HEK293 (cell line): ENCODE results near the gene TMEM255A.

Experiments used
- BCL6B ChIP-seq: fragments of 450-650 bp; formaldehyde crosslinking; IDR thresholded peaks from 2 replicates; pipeline ENCODE4 v1.5.1; 2017; ENCODE audit warnings: missing biosample characterization, missing genetic modification characterization
- GFI1B ChIP-seq: fragments of 450-650 bp; formaldehyde crosslinking; IDR thresholded peaks from 2 replicates; pipeline ENCODE4 v1.5.1; 2016; ENCODE audit warnings: missing biosample characterization, missing genetic modification characterization
- KLF10 ChIP-seq: fragments of 450-650 bp; IDR thresholded peaks from 2 replicates; pipeline ENCODE4 v1.5.1; 2018; ENCODE audit warnings: missing biosample characterization, mild to moderate bottlenecking, missing genetic modification characterization
- KLF16 ChIP-seq: fragments of 450-650 bp; formaldehyde crosslinking; IDR thresholded peaks from 2 replicates; pipeline ENCODE4 v1.5.1; 2017; ENCODE audit warnings: missing biosample characterization, missing genetic modification characterization
- MYNN ChIP-seq: fragments of 450-650 bp; formaldehyde crosslinking; IDR thresholded peaks from 2 replicates; pipeline ENCODE4 v1.5.1; 2016; ENCODE audit warnings: missing biosample characterization, missing genetic modification characterization, borderline replicate concordance
- OVOL3 ChIP-seq: fragments of 450-650 bp; formaldehyde crosslinking; IDR thresholded peaks from 2 replicates; pipeline ENCODE4 v1.5.1; 2016; ENCODE audit warnings: missing biosample characterization, missing genetic modification characterization
- PATZ1 ChIP-seq: fragments of 450-650 bp; formaldehyde crosslinking; IDR thresholded peaks from 2 replicates; pipeline ENCODE4 v1.5.1; 2016; ENCODE audit warnings: missing biosample characterization, missing genetic modification characterization
- SP7 ChIP-seq: fragments of 450-650 bp; formaldehyde crosslinking; IDR thresholded peaks from 2 replicates; pipeline ENCODE4 v1.5.1; 2016; ENCODE audit warnings: missing biosample characterization, missing genetic modification characterization
- WT1 ChIP-seq: fragments of 450-650 bp; formaldehyde crosslinking; IDR thresholded peaks from 2 replicates; pipeline ENCODE4 v1.5.1; 2016; ENCODE audit warnings: missing biosample characterization, missing genetic modification characterization
- ZBTB6 ChIP-seq: fragments of 450-650 bp; formaldehyde crosslinking; IDR thresholded peaks from 2 replicates; pipeline ENCODE4 v1.5.1; 2017; ENCODE audit warnings: missing biosample characterization, missing genetic modification characterization
- ZBTB8A ChIP-seq: fragments of 450-650 bp; formaldehyde crosslinking; IDR thresholded peaks from 2 replicates; pipeline ENCODE4 v1.5.1; 2016; ENCODE audit warnings: missing biosample characterization, missing genetic modification characterization
- ZEB2 ChIP-seq: fragments of 450-650 bp; formaldehyde crosslinking; IDR thresholded peaks from 2 replicates; pipeline ENCODE4 v1.5.1; 2016; ENCODE audit warnings: missing biosample characterization, missing genetic modification characterization
- ZIC2 ChIP-seq: fragments of 450-650 bp; formaldehyde crosslinking; IDR thresholded peaks from 2 replicates; pipeline ENCODE4 v1.5.1; 2016; ENCODE audit warnings: missing biosample characterization, missing genetic modification characterization
- ZNF114 ChIP-seq: fragments of 450-650 bp; formaldehyde crosslinking; IDR thresholded peaks from 2 replicates; pipeline ENCODE4 v1.5.0; 2017; ENCODE audit warnings: missing biosample characterization, missing genetic modification characterization
- ZNF121 ChIP-seq: fragments of 450-650 bp; formaldehyde crosslinking; IDR thresholded peaks from 2 replicates; pipeline ENCODE4 v1.5.1; 2016; ENCODE audit warnings: missing biosample characterization, missing genetic modification characterization
- ZNF138 ChIP-seq: fragments of 450-650 bp; formaldehyde crosslinking; IDR thresholded peaks from 2 replicates; pipeline ENCODE4 v1.5.1; 2016; ENCODE audit warnings: missing biosample characterization, missing genetic modification characterization, borderline replicate concordance
- ZNF202 ChIP-seq: fragments of 450-650 bp; formaldehyde crosslinking; IDR thresholded peaks from 2 replicates; pipeline ENCODE4 v1.5.1; 2016; ENCODE audit warnings: missing biosample characterization, missing genetic modification characterization, borderline replicate concordance
- ZNF239 ChIP-seq: fragments of 450-650 bp; formaldehyde crosslinking; IDR thresholded peaks from 2 replicates; pipeline ENCODE4 v1.5.1; 2016; ENCODE audit warnings: missing biosample characterization, missing genetic modification characterization
- ZNF280C ChIP-seq: fragments of 450-650 bp; formaldehyde crosslinking; IDR thresholded peaks from 2 replicates; pipeline ENCODE4 v1.5.1; 2016; ENCODE audit warnings: missing biosample characterization, missing genetic modification characterization
- ZNF292 ChIP-seq: fragments of 450-650 bp; formaldehyde crosslinking; IDR thresholded peaks from 2 replicates; pipeline ENCODE4 v1.5.1; 2016; ENCODE audit warnings: low read depth, missing biosample characterization, missing genetic modification characterization, borderline replicate concordance
- ZNF302 ChIP-seq: fragments of 450-650 bp; formaldehyde crosslinking; IDR thresholded peaks from 2 replicates; pipeline ENCODE4 v1.5.1; 2016; ENCODE audit warnings: missing biosample characterization, missing genetic modification characterization, low read depth
- ZNF335 ChIP-seq: fragments of 450-650 bp; formaldehyde crosslinking; conservative IDR thresholded peaks from 2 replicates; pipeline ENCODE4 v1.5.1; 2016; ENCODE audit warnings: missing biosample characterization, missing genetic modification characterization
- ZNF37A ChIP-seq: fragments of 450-650 bp; IDR thresholded peaks from 2 replicates; pipeline ENCODE4 v1.5.1; 2018; ENCODE audit warnings: missing biosample characterization, missing genetic modification characterization
- ZNF426 ChIP-seq: fragments of 450-650 bp; formaldehyde crosslinking; IDR thresholded peaks from 2 replicates; pipeline ENCODE4 v1.5.1; 2017; ENCODE audit warnings: missing biosample characterization, missing genetic modification characterization, mild to moderate bottlenecking, inconsistent platforms, moderate library complexity
- ZNF48 ChIP-seq: fragments of 450-650 bp; formaldehyde crosslinking; IDR thresholded peaks from 2 replicates; pipeline ENCODE4 v1.5.1; 2016; ENCODE audit warnings: missing biosample characterization, missing genetic modification characterization
- ZNF514 ChIP-seq: fragments of 450-650 bp; formaldehyde crosslinking; IDR thresholded peaks from 2 replicates; pipeline ENCODE4 v1.5.1; 2016; ENCODE audit warnings: missing biosample characterization, missing genetic modification characterization
- ZNF555 ChIP-seq: fragments of 450-650 bp; formaldehyde crosslinking; conservative IDR thresholded peaks from 2 replicates; pipeline ENCODE4 v1.5.1; 2017; ENCODE audit warnings: missing biosample characterization, mild to moderate bottlenecking, missing genetic modification characterization, inconsistent platforms
- ZNF558 ChIP-seq: fragments of 450-650 bp; formaldehyde crosslinking; IDR thresholded peaks from 2 replicates; pipeline ENCODE4 v1.5.1; 2016; ENCODE audit warnings: missing biosample characterization, missing genetic modification characterization
- ZNF580 ChIP-seq: fragments of 450-650 bp; formaldehyde crosslinking; IDR thresholded peaks from 2 replicates; pipeline ENCODE4 v1.5.1; 2016; ENCODE audit warnings: missing biosample characterization, missing genetic modification characterization
- ZNF626 ChIP-seq: fragments of 450-650 bp; sonication (Bioruptor Pico); formaldehyde crosslinking; IDR thresholded peaks from 2 replicates; pipeline ENCODE4 v1.5.1; 2018; ENCODE audit warnings: missing biosample characterization, missing genetic modification characterization, inconsistent platforms
- ZNF629 ChIP-seq: fragments of 450-650 bp; formaldehyde crosslinking; IDR thresholded peaks from 2 replicates; pipeline ENCODE4 v1.5.1; 2017; ENCODE audit warnings: missing biosample characterization, missing genetic modification characterization
- ZNF660 ChIP-seq: fragments of 450-650 bp; IDR thresholded peaks from 2 replicates; pipeline ENCODE4 v1.5.1; 2018; ENCODE audit warnings: missing biosample characterization, mild to moderate bottlenecking, missing genetic modification characterization

Gene TMEM255A

GRCh38 chrX:120244735-120245498 is 66.3 kb downstream of the TMEM255A start (continued):
- TF ChIP-seq BCL6B (no peak), ZBTB8A (tag by site-specific recombination) (0 out of 2 replicates have a peak, but pooled peaks have one; percentile 41), ZNF292 (no peak), WT1 (tag by site-specific recombination) (no peak), PATZ1 (tag by site-specific recombination) (peak; percentile 10; the same call in 1 of the 2 replicates), SP7 (peak; percentile 73), ZNF626 (tag by site-specific recombination) (0 out of 2 replicates have a peak, but pooled peaks have one; percentile 51), ZNF37A (tag by site-specific recombination) (no peak), ZNF580 (peak; percentile 88), OVOL3 (tag by site-specific recombination) (0 out of 2 replicates have a peak, but pooled peaks have one; percentile 62), ZNF121 (tag by site-specific recombination) (0 out of 2 replicates have a peak, but pooled peaks have one; percentile 15), KLF10 (tag by site-specific recombination) (0 out of 2 replicates have a peak, but pooled peaks have one; percentile 53), ZNF660 (tag by site-specific recombination) (peak; percentile 94), ZNF138 (tag by site-specific recombination) (no peak), ZNF629 (peak; percentile 74), ZNF302 (no peak), ZNF202 (tag by site-specific recombination) (no peak), GFI1B (tag by site-specific recombination) (peak; percentile 60; the same call in 1 of the 2 replicates), ZBTB6 (tag by site-specific recombination) (no peak), ZNF555 (tag by site-specific recombination) (no peak), ZEB2 (tag by site-specific recombination) (peak; percentile 12; the same call in 1 of the 2 replicates), ZNF426 (tag by site-specific recombination) (no peak), MYNN (peak; percentile 70; the same call in 1 of the 2 replicates), ZNF514 (no peak), ZIC2 (0 out of 2 replicates have a peak, but pooled peaks have one; percentile 30), KLF16 (tag by site-specific recombination) (peak; percentile 79; the same call in 1 of the 2 replicates), ZNF280C (tag by site-specific recombination) (no peak), ZNF558 (tag by site-specific recombination) (no peak), ZNF114 (tag by site-specific recombination) (no peak), ZNF48 (tag by site-specific recombination) (no peak), ZNF239 (tag by site-specific recombination) (0 out of 2 replicates have a peak, but pooled peaks have one; percentile 33), ZNF335 (tag by site-specific recombination) (peak; percentile 38)
